Sciatic nerve (tissue), 2 donors: ENCODE data around the gene STAU1. TPM values are rescaled to one million over a fixed set of nuclear protein-coding genes. Genes with fewer than 3 reads are reported as not detected.
A peak's percentile ranks its signal among the peaks of the same experiment; 100 is the strongest.
"Not testable (repeated sequence)": the region's sequence is repeated elsewhere in the genome, so short reads cannot be mapped to it uniquely, and the experiment has no call there.

Experiments
- ATAC-seq: fragments of 200-7000 bp; cut with Tn5 transposase; one replicate; pipeline ENCODE4 v1.9.1; 2020; ENCODE audit warnings: mild to moderate bottlenecking, moderate library complexity
- DNase-seq: peaks from one replicate; pipeline ENCODE4 v3.0.0-alpha.2; 2020; ENCODE audit warnings: low spot score
- intact Hi-C: fragments of 100-400 bp; cut with DNase I; formaldehyde crosslinking; loops from one replicate; pipeline ENCODE4 v1.14.2; 2022
- total RNA-seq: library from RNA; stranded (reverse); fragmentation: NEBNext Ultra II Directional; extraction: Animal tissue kit (Norgen Biotek cat#: 25700); gene quantifications from one replicate; pipeline ENCODE4 v1.2.1, GENCODE V29; 2021
- donor health status: DM: no; HTN: no; CAD: no.
- donor health status: DM: no; HTN: no; CAD: no.

The STAU1 gene
- 71.7 TPM for total RNA-seq

DNA sequence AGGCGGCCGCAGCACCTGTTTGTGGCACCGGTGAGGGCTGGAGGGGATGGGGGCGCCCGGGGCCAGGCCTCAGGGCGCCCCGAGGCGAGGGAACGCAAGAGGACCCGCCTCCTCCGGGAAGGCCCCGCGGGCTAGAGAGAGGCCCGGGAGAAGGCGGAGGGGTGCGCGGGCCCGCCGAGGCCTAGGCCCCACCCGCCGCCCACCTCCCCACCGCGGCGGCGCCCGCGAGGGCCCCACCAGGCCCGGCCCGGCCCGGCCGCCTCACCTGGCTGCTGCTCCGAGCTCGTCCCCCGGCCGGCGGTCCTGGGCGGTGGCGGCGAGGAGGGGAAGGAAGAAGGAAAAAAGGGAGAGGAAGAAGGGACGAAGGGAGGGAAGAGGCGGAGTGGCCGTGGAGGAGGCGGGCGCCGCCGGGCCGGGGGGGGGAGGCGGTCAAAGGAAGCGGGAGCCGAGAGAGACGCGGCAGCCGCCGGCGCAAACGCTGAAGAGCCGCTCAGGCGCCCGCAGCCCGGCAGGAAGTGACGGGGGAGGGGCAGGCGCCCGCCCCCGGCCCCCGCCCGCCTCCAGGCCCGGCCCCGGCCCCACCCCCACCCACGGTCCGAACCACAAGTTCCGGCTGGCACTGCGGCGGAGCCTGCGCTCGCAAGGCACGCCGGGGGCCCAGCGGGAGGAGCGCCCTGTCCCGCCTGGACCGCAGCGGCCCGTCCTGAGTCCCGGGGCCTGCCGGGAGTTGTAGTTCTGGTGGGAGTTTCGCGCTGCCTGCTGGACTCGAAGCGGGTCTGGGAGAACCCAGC lies at the start of gene STAU1:
TSS of gene STAU1 (minus strand) at position 484 of the 791 bp plus-strand sequence. CDS start 22,133 bp downstream, outside the sequence.
- intact Hi-C loops, result no loop called here

GRCh38 chr20:49237531-49237930 lies 49.4 kb upstream of the STAU1 start:
- DNase-seq, result no peak
- intact Hi-C loops, result no loop called here
- no peak for ATAC-seq

More for the DNA sequence above, at the start of gene STAU1:
- ATAC-seq, result peak; percentile 99
- peak; percentile 95 for DNase-seq

- intact Hi-C loops, result no loop called here
- ATAC-seq, result no peak
- DNase-seq, result no peak
These were observed 48.2 kb upstream of the STAU1 start for GRCh38 chr20:49236301-49236700.

DNA sequence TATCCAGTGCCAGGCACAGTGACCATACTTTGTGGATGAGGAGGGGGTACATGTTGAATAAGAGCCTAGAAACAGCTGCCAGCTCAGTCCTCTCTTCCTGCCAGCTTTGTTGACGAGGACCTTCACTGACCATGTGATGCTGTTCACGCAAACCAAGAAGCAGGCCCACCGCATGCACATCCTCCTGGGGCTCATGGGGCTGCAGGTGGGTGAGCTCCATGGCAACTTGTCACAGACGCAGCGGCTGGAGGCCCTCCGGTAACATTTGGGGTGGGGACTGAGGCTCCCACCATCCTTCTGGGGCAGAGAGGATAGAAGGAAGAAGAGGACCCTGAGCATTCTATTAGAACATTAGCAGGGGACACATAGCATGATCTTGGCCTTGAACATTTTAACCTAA lies 46.7 kb upstream of the STAU1 start:
- no peak for DNase-seq
- no peak for ATAC-seq
- intact Hi-C loops, result no loop called here

- no peak for ATAC-seq
- intact Hi-C loops, result no loop called here
- no peak for DNase-seq
These were observed 45.1 kb upstream of the STAU1 start for GRCh38 chr20:49233226-49233625.

- ATAC-seq (no peak), DNase-seq (no peak)
- intact Hi-C loops, result no loop called here
These were observed 43.3 kb upstream of the STAU1 start for GRCh38 chr20:49231471-49231870.

DNA sequence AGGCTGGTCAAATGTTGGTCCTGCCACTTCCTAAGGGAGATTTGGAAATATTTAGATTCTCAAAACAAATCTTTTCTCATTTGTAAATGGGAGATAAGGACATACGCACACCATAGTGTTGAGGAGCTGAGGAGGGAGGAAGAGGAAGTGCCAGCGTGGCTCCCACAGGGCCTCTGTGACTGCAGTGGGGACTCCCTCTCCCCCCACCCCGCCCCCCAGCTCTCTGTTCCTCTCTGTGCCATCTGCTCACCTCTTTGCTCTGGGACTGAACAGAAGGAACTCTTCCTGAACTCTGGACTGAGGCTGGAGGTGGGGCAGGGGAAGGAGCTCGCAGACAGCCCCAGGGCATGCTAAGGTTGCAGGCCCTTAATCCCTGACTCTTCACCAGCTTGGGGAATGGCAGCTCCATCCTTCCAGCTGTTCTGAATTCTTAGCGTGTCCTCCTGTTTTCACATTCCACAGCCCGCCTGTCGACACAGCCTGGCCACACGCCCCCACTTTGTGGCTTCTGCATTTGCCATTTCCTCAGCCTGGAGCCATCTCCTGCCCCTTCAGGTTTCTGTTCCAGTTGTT lies 42.5 kb upstream of the STAU1 start:
- no peak for DNase-seq
- ATAC-seq, result peak; percentile 80
- intact Hi-C loops, result no loop called here

DNA sequence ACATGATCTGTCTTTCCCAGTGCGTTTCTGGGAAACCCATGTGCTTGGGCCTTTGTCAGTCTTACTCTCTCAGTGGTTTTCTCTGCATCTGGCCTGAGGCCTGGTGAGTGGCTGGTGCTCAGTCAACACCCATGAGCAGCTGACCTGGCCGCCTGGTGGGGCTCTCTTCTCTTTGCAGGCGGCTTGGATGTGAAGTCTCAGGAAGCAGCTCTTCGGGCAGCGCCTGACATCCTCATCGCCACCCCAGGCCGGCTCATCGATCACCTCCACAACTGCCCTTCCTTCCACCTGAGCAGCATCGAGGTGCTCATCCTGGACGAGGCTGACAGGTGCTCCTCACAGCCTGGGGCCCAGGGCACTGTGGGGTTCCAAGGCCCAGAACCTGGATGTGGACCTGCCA lies 41.9 kb upstream of the STAU1 start:
- DNase-seq (no peak), ATAC-seq (no peak)
- intact Hi-C loops, result no loop called here

GRCh38 chr20:49229381-49229780 lies 41.2 kb upstream of the STAU1 start:
- intact Hi-C loops, result no loop called here
- DNase-seq, result no peak

DNA sequence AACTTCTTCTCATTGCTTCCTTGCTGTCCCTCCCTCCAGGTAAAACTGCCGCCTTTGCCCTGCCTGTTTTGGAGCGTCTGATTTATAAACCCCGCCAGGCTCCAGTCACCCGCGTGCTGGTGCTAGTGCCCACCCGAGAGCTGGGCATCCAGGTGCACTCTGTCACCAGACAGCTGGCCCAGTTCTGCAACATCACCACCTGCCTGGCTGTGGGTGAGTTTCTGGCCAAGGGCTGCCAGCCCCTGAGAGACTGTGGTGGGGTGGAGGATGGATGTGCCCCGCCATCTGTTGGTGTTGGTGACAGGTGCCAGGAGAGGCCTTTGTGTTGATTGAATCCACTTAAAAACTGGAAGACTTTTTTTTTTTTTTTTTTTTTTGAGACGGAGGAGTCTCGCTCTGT lies 40.5 kb upstream of the STAU1 start:
- intact Hi-C loops, result no loop called here
- DNase-seq (no peak), ATAC-seq (no peak)

More at GRCh38 chr20:49229381-49229780, 41.2 kb upstream of the STAU1 start:
- no peak for ATAC-seq

DNA sequence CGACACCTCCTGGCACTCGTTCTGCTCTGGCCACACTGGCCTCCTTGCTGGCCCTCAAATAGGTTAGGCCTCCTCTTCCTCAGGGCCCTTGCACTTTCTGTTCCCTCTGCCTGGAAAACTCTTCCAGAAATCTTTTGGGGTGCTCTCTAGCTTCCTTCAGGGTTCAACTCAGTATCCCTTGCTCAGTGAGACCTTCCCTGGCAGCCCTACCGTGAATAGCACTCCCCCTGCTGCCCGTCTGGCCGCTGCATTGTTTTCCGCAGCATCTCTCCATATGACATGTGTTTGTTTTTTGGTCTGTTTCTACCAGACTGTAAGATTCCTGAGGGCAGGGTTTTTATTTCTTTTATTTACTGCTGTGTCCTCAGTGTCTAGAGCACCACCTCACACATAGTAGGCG lies 37.8 kb upstream of the STAU1 start:
- ATAC-seq, result no peak
- intact Hi-C loops, result no loop called here
- no peak for DNase-seq

DNA sequence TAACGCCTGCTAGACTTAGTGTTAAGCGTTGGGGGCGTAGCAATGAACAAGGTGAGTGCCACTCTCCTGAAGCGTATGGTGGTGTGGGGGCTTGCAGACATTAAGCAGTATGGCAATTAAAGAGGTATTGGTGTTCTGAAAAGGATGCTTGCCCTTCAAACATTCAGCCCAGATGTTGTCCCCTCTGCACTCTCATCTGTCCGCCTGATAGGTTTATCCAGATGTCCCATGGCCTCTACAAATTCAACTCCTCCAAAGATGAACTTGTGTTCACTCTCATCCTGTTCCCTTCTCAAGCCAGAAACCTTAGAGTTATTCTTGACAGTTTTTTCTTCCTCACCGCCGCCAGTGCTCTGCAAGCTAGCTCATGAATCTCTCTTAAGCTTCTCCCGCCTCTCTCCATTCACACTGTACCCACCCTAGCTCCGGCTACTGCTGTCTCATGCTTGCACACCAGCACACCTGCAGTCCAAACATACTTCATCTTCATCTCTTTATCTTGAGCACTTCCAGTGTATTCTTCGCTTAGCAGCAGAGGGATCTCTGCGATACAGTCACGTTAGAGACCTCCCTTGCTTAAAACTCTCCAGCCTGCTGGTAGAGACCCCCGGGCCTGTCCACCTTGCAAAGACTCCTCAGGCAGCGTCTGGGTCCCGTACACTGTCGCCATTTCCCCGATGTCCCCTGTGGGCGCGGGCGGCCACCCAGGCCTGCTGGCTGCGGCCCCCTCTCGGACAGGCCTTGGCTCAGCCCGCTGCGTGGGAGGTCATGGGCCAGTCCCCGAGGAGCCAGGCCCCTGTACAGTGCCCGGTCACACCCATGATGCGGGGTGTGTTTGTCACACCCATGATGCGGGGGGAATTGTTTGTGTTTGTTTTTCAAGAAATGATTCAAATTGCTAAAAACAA lies 32.0 kb upstream of the STAU1 start:
- ATAC-seq (no peak), DNase-seq (no peak)
- intact Hi-C loops, result no loop called here

DNA sequence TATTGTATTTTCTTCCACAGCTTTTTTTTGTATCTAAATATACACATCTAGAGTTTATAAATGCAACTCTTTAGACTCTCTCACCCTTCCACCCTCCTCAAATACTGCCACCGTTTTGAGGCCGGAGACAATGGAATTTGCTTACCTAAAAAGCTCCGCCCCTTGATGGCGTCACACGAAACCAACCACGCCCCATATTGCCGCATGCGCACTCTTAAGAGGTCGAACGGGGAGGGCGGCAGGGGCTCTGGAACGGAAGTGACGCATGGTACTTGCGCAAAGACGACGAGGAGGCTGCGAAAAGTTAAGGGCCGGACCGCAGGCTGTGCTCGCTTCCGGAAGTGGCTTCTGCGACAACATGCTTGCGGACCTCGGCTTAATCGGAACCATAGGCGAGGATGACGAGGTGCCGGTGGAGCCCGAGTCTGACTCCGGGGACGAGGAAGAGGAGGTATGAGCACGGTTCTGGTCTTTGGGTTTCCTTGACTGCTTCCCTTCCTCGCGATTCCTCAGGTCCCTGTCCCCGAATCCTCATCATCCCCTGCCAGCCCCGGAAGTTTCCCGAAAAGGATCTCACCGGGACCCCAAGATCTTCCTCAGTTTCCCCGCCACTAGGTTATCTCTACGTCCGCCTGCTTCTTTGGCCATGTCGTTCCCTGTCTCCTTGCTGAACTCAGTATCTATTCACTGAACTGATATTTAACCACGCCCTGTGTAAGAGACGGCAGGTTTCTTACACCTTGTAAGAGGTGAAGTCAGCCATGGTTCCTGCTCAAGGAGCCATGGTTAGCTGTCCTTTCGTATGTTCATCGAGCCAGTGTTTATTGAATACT lies 31.2 kb upstream of the STAU1 start, which contains the start of gene DDX27:
TSS of gene DDX27 (plus strand) at position 326 of the 833 bp plus-strand sequence. CDS start at position 359, 33 bp downstream.
- intact Hi-C loops, result no loop called here
- ATAC-seq, result peak; percentile 99

GRCh38 chr20:49218739-49219090 lies 30.6 kb upstream of the STAU1 start:
- intact Hi-C loops, DNase-seq: not testable (repeated sequence)
- ATAC-seq, result peak; percentile 20

More for the DNA sequence above, 31.2 kb upstream of the STAU1 start, which contains the start of gene DDX27:
- peak; percentile 98 for DNase-seq

DNA sequence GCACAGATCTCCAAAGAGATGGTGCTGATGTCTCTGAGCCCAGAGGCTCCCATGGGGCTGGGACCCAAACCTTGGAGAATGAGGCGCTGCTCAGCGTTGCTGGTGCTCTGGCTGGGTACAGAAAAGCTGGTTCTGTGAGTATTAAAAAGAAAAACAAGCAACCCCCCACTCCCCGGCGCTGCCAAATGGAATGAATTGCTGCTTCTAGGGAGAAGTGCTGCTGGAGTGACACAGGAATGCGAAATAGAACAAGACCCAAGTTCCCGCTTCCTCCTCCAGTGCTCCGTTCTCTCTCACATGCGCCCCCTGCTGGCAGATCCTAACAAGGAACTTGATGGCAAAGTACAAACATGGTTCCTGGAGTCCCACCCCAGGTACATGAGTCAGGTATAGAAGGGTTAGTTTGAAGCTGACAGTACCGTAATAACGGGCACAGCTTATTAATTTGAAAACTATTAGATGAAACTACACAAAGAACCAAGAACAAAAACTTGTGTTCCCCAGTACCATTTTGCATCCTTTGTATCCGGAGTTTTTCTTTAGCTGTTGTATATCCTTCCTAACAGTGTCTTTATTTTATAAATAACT lies 29.0 kb upstream of the STAU1 start:
- ATAC-seq, result peak; percentile 55
- peak; percentile 99 for DNase-seq
- intact Hi-C loops, result loop anchor here (2.0 kb wide), 1 partner anchor 84 kb away; no protein-coding TSS in a partner anchor

DNA sequence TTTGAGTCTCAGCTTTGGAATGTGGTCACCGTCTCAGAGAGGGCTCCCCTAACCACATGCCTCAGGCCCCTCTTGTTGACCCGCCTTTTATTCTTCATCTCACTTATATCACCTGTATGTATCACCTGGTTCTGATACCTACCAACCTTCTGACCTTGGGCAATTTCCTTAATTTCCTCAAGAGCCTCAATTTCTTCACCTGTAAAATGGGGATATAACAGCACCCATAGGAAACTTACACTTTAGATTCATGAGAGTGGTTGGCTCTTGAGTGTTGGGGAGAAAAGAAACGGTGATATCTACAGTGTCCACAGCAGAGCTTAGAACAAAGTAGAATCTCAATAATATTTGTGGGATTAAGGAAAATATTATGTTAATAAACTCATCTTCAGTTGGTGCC lies 27.1 kb upstream of the STAU1 start:
- ATAC-seq (no peak), DNase-seq (no peak)
- intact Hi-C loops, result no loop called here

GRCh38 chr20:49214571-49214970 lies 26.4 kb upstream of the STAU1 start:
- ATAC-seq (no peak), DNase-seq (no peak)
- intact Hi-C loops, result no loop called here

GRCh38 chr20:49210757-49211110 lies 22.6 kb upstream of the STAU1 start:
- DNase-seq, result no peak
- ATAC-seq, result no peak
- intact Hi-C loops, result no loop called here
